Measurements from ENCODE around the gene MGMT.

DNA sequence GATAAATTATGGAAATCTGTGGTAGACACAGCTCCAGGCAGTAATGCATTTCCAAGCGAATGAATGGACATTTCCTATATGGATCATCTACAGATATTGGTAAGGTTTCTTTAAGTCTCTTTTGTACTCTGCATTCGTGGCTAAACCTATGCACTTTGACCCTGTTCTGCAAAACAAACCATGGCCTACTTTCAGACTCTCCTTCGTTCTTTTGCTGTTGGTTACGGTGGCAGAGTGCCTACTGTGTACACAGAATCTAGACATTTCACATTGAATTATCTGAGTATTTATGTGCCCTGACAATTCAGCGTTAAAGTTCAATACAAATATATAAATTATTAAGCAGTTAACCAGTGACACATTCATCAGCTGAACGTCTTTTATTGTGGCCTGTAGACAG lies 93.3 kb downstream of the MGMT start:
- TF ChIP-seq POLR2A (IDR thresholded peaks at IDR 0.05; ENCODE audit: low read length) (no peak), GATA1 (IDR thresholded peaks at IDR 0.05; ENCODE audit: low read depth, low read length) (no peak)

All from erythroblast (primary cell).